IPS-18c (cell line): ENCODE results near the gene STARD9.

ENCODE experiments used
- H3K4me3 ChIP-seq: 2 replicates; pipeline ENCODE4 v1.7.0; 2013; ENCODE audit warnings: low read depth, mild to moderate bottlenecking, low read length, moderate library complexity; ENCODE audit not compliant: insufficient read depth
- H3K9me3 ChIP-seq: one replicate; pipeline ENCODE4 v1.6.1; 2013; ENCODE audit warnings: mild to moderate bottlenecking, low read length, moderate library complexity; ENCODE audit not compliant: control insufficient read depth, insufficient read depth

Gene STARD9

DNA sequence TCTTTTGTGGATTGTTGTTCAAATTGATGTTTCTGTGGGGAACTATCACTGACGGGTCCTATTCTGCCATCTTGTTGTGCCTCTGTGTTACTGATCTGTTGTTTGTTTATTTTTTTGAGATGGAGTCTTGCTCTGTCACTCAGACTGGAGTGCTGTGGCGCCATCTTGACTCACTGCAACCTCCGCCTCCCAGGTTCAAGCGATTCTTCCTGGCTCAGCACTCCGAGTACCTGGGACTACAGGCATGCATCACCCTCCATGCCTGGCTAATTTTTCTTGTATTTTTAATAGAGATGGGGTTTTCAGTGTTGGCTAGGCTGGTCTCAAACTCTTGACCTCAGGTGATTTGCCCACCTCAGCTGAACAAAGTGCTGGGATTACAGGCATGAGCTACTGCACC is 129.9 kb downstream of the STARD9 start:
- Histone ChIP-seq H3K9me3 (no peaks in the 10 kb centered on the region), H3K4me3 (no peak overlapping the region)

DNA sequence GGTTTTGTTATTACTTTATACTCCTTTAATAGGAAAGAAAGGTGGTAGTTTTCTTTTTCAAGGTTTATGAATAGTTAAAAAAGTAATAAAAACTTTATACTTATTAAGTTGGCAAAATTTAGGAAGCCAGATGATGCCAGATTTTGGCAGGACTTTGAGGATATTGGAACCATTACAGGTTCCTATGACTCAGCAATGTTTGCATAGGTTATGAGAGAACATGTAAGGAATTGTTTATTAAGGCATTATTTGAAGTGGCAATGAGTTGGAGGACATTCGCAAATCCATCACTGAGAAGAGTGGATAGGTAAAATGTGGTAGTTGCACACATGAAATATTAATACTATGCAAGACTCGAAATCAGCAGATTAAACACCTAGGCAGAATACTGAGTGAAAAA is 131.7 kb downstream of the STARD9 start:
- no peaks in the 10 kb centered on the region for H3K9me3 ChIP-seq
- H3K4me3 ChIP-seq = no peak overlapping the region

DNA sequence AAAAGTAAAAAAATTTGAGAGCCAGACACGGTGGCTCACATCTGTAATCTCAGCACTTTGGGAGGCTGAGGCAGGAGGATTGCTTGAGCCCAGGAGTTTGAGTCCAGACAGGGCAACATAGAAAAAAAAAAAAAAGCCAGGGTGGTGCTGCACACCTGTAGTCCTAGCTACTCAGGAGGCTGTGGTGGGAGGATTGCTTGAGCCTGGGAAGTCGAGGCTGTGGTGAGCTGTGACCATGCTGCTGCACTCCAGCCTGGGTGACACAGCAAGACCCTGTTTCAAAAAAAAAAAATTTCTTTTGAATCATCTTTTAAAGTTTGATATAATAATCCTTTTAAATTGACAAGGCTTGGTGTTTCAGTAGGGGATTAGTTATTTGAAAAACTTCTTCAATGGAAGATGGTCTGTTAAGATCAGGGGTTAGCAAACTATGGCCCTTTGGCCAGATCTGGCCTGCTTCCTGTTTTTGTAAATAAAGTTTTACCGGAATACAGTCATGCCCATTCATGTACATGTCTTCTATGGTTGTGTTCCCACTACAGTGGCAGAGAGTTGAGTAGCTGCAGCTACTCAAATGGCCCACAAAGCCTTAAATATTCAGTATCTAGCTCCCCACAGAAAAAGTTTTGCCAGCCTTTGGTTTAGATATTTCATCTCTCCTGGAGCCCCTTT is 132.6 kb downstream of the STARD9 start:
- H3K4me3 ChIP-seq = no peak overlapping the region
- H3K9me3 ChIP-seq = no peaks in the 10 kb centered on the region

DNA sequence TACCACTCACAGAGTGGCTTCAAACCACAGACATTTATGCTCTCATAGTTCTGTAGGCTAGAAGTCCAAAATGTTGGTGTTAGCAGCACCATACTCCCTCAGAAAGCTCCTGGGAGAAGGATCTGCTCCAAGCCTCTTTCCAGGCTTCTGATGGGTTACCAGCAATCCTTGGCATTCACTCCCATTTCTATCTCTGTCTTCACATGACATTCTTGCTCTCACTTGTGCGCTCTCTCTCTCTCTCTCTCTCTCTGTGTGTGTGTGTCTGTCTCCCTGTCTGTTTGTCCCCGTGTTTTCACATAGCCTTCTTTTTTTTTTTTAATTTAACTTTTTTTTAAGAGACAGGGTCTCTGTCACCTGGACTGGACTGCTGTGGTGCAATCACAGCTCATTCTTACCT is 135.3 kb downstream of the STARD9 start:
- Histone ChIP-seq H3K9me3 (no peaks in the 10 kb centered on the region), H3K4me3 (no peak overlapping the region)

DNA sequence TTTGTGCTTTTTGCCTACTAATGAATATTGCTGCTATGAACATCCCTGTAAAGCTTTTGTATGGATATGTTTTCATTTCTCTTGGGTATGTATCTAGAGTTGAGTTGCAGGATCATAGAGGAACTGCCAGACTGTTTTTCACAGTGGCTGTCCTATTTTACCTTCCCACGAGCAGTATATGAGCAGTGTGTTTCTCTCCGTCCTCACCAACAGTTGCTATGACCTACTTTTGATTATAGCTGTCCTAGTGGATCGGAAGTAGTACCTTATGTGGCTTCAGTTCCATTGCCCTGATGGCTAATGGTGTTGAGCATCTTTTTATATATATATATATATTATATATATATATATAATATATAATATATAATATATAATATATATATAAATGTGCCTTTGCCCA is 136.3 kb downstream of the STARD9 start:
- no peaks in the 10 kb centered on the region for H3K9me3 ChIP-seq
- H3K4me3 ChIP-seq = no peak overlapping the region

DNA sequence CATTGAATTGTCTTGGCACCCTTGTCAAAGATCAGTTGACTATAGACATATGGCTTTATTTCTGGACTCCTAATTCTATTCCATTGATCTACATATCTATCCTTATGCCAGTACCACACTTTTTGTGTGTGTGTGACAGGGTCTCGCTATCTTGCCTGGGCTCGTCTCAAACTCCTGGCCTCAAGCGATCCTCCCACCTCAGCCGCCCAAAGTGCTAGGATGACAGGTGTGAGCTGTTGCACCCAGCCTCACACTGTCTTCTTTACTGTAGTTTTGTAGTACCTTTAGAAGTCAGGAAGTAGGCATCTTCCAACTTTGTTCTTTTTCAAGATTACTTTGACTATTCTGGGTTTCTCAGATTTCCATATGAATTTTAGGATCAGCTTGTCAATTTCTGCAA is 137.2 kb downstream of the STARD9 start:
- Histone ChIP-seq H3K4me3 (no peak overlapping the region), H3K9me3 (no peaks in the 10 kb centered on the region)

DNA sequence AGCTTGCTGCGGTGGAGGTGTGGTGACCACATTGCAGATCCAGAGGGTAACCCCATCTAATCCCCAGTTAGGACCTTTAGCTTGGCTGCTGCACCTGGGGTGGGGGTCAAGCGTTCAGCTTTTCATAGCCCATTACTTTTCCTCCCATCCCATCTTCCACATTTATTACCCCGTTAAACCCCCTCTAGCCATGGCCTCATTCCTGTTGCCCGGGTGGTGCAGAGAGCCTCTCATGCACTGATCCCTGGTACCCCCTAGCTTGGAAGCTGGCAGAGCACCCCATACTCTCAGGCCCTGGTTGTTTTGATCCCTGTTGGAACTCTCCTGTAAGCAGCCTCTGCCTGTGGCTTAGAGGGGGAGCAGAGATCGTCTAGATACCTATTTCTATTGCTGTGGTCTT is 140.7 kb downstream of the STARD9 start:
- Histone ChIP-seq H3K9me3 (no peaks in the 10 kb centered on the region), H3K4me3 (no peak overlapping the region)

DNA sequence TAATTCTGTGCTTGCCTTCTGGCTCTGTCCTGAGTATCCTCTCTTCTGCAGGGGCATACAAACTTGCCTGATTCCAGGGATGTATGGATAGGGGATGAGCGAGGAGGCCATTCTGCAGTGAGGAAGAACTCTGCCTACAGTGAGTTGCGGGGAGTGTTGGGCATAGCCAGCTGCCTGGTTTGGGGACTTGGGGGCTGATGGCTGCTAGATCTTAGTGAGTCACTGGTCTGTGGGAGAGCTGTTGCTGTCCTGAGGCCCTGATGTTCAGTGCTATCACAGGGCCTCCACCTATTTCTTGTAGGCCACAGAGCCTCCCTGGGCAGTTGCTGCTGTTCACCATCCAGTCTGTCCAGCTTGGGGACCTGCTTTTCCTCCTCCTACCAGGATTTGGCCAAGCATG is 141.2 kb downstream of the STARD9 start:
- Histone ChIP-seq H3K9me3 (no peaks in the 10 kb centered on the region), H3K4me3 (no peak overlapping the region)

DNA sequence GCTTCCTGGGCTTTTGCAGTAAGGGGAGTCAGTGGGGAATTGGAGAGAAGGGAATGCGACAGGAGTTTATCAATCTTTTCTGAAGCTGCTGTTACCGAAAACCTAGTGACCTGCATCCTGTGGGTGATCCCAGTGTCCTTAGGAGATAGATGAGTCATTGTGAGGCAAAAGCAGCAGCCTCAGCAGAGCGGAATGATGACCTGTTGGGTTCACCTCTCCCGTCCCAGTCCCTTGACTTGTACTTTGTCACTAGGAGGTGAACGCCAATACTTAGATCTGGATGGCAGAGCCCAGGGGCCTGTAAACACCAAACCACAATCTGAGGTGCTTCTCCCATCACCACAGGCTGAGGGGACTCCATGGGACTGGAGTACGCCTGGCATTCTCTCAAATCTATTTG is 143.6 kb downstream of the STARD9 start:
- Histone ChIP-seq H3K4me3 (no peak overlapping the region), H3K9me3 (no peaks in the 10 kb centered on the region)

DNA sequence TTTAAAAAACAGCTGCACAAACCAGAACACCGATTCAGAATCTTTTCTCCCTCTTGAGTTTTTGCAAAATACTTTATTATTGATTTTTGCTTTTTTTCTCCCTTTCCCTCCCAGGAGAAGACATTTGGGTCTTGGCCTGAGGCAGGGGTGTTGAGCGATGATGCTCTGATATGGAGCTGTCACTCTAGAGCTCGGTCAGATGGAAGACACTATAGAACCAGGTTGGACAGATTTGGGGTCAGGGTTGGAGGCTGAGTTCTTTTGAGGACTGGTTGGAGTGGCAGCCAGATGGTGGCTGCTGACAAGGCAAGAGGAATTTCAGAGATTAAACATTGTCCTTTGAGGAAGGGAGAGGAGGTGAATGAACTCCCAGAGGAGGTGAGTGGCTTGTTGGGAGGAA is 144.7 kb downstream of the STARD9 start:
- Histone ChIP-seq H3K9me3 (no peaks in the 10 kb centered on the region), H3K4me3 (no peak overlapping the region)

DNA sequence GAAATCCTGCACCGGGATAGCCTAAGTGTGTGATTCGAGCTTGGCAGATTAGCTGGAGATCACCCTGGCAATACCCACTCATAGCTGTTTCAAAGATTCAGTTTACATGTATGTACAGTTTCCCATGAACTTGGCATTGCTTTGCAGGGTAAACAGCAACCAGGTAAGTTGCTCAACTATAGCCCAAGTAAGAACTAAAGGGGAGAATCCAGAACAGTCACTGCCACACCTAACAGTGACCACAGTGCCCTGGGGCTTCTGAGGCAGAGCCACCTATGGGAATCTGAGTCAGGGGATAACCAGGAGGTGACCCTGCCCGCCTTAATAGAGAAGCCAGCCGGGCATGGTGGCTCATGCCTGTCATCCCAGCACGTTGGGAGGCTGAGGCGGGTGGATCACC is 145.6 kb downstream of the STARD9 start:
- H3K9me3 ChIP-seq = no peaks in the 10 kb centered on the region
- H3K4me3 ChIP-seq = no peak overlapping the region

DNA sequence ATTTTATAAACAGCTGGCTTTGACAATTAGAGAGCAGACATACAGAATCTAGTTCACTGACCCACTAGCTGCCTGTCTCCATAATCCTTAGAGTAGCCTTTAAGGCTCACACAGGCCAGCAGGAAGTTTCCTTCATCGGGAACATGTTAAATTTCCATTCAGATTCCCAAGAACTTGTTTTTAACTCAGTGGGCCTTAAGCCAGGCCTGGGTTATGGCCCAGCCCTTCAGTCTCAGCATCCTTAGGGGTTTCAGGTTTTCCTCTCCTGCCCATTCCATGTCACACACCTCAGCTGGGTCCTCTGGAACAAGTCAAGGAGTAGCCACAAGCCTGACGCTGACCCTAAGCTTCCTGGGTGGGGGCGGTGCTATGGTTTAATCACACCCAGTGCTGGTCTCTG is 146.5 kb downstream of the STARD9 start:
- Histone ChIP-seq H3K4me3 (no peak overlapping the region), H3K9me3 (no peaks in the 10 kb centered on the region)

DNA sequence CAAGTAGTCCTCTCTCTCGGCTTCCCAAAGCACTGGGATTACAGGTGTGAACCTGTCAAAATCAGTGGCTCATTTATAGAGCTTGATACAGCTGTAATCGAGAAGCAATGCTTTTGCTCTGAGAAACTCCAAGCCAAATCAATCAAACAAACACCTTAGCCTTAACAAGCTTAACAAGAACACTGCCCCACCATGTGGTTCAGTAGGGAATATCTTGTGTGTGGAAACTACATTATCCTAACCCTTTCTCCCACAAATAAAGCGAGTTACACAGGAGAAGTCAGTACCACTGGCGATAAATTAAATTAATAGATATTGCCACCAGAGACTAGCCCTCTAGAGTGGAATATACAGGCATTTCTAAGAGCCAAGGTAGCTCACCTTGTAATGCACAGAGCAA is 147.7 kb downstream of the STARD9 start:
- no peak overlapping the region for H3K4me3 ChIP-seq

DNA sequence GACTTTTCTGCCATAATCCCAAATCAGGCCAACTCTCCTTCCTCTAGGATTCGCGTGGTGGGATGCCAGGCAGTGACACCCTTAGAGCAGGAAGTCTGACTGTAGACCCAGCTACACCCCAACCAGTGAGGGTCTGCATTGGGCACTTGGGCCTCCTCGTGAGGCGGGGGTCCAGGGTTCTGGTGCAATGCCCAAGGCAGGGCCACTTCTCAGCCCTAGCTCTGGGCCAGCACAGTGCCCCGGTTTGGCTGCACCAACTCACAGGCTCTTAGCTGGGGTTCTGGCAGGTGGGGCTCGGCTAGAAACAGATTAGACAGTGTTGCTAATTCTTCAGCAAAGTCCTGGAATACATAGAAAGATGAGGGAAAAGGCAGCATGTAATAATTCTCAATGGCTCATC is 148.9 kb downstream of the STARD9 start:
- H3K9me3 ChIP-seq = no peaks in the 10 kb centered on the region
- H3K4me3 ChIP-seq = no peak overlapping the region

More for the DNA sequence above, 147.7 kb downstream of the STARD9 start:
- H3K9me3 ChIP-seq = no peaks in the 10 kb centered on the region

DNA sequence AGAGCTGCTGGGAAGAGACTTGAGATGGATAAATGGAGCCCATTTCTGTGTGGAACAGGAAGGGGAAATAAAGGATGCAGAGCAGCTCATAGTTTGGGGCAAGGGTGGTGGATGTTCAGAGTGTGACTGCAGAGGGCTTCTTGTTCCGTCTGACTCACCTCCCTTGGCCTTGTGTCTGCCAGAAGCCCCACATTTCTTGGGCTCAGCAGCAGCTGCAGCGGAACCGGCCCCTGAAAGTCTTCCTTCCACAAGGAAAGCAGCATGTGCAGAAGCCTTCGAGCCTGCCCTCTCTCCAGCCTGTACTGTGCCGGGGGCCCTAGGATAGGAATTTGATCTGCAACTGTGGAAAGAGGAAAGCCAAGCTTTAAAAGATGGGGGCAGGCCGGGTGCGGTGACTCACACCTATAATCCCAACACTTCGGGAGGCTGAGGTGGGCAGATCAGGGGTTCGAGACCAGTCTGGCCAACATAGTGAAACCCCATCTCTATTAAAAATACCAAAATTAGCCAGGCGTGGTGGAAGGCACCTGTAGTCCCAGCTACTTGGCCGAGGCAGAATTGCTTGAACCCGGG is 150.0 kb downstream of the STARD9 start:
- Histone ChIP-seq H3K9me3 (no peaks in the 10 kb centered on the region), H3K4me3 (no peak overlapping the region)

DNA sequence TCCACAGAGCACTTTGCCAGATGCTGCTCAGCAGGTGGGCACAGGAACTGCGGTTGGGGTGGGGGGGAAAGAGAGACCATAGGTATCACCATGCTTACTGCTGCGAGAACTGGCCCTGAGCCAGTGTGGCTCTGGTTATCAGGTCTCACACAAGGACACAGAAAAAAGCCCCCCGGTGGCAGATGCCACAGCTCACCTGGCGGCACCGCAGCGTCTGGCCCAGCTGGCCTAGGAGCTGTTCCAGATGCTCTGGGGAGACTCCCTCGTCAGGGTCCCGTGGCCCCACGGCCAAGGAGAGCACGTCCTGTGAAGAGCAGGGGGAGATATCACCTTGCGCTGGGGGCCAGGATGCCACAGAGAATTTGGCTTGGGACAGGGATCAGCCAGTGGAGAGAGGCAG is 150.7 kb downstream of the STARD9 start:
- Histone ChIP-seq H3K4me3 (no peak overlapping the region), H3K9me3 (no peaks in the 10 kb centered on the region)

DNA sequence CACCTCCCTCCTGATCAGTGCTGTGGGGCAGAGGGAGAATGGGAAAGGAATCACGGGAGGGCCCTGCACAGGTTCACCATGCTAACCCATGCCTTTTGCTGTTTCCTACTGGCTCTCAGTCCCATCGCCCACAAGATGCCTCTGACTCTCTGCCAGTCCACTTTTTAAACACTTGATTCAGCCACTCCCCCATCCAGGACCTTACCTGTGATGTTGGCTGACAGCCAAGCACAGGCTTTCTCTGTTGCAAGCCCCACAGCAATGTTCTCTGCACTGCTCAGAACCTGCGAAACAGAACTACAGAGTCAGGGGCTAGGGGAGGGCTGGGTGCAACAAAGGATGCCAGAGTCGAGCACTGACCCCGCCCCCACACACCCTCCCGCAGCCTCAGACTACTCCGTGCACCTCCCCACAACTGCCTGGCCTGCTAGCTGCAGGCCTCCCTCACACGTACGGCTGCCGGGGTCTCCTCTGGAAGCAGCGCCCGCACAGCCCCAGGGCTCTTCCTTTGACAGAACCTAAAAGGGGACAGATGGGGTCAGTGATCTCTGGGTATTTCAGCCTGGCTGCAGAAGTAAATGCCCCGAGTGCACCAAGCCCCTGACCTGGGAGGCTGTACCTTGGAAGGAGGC is 152.5 kb downstream of the STARD9 start:
- H3K9me3 ChIP-seq = no peaks in the 10 kb centered on the region
- H3K4me3 ChIP-seq = no peak overlapping the region

DNA sequence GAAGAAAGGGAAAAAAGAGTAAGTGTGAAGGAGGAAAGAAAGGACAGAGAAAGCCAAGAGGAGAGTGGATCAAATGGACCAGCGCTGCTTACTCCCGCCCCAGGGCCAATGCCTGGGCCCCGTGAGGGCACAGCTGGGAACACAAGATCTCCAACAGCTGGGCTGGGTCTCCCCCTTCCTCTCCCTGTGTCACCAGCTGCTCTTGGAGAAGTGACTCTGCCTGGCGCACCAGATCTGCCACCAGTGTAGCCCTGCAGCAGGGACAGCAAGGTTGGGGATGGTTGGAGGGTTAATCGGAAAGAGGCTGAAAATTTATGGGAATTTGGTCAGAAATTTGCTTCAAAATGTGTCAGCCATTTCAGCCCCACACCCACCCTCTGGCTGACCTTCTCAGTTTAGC is 153.2 kb downstream of the STARD9 start:
- Histone ChIP-seq H3K4me3 (no peak overlapping the region), H3K9me3 (no peaks in the 10 kb centered on the region)

DNA sequence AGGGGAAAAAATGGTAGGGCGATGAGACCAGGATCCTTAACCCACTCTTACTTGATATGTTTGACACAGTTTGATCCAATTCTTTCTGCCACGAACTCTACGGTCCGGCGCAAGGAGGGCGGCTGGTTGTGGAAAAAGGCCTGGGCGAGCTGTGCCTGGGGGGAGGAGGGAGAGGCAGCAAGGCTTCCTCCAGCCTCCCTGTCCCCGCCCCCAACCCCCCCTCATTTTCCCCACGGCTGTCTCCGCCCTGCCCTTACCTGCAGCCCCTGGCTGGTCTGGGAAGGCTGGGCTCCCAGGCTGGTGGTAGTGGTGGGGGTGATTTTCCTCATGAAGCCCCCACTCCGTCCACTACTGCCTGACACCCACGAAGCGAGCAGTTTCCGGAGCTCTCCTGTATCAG is 153.6 kb downstream of the STARD9 start:
- Histone ChIP-seq H3K9me3 (no peaks in the 10 kb centered on the region), H3K4me3 (no peak overlapping the region)
